SK-N-SH (cell line): ENCODE results near the gene MAN1A1. TPM values are rescaled to one million over a fixed set of nuclear protein-coding genes. Genes with fewer than 3 reads are reported as not detected.

Experiments
- CTCF ChIA-PET: fragments of 300-600, 350-600 bp; formaldehyde crosslinking; extraction: SDS; loops from one replicate; lab custom pipeline; 2021; lab: Yijun Ruan, JAX
- POLR2A ChIA-PET: fragments of 350-600 bp; sonication (Branson Sonifier 250); formaldehyde crosslinking; extraction: SDS; loops from one replicate; lab custom pipeline; 2020; ENCODE audit warnings: antibody characterized with exemption, inconsistent platforms; lab: Yijun Ruan, JAX
- DNase-seq: peaks from one replicate; pipeline ENCODE4 v3.0.0; 2012
- H2AFZ ChIP-seq: fragments of 200-600 bp; sonication (generic); 2 replicates; pipeline ENCODE4 v1.8.1; 2016; ENCODE audit warnings: antibody characterized with exemption, mild to moderate bottlenecking, low read depth
- H3F3A ChIP-seq: fragments of 200-600 bp; sonication (generic); replicated peaks from 2 replicates; pipeline ENCODE3; 2016; ENCODE audit warnings: antibody characterized with exemption, mild to moderate bottlenecking; ENCODE audit not compliant: insufficient read depth
- H3K27ac ChIP-seq, 2 experiments: fragments of 200-500 bp in 1 of 2; fragments of 200-600 bp in 1 of 2; sonication (Bioruptor generic) in 1 of 2; sonication (generic), shearing (Covaris generic) in 1 of 2; 2 replicates each; pipeline versions ENCODE4 v1.5.1 to v1.6.1; 2014 to 2016; ENCODE audit warnings: low read depth in 2 of 2, inconsistent platforms in 1 of 2, low read length in 1 of 2, mild to moderate bottlenecking in 1 of 2, mixed read lengths in 1 of 2
- H3K27me3 ChIP-seq: fragments of 200-600 bp; sonication (generic), shearing (Covaris generic); 2 replicates; pipeline ENCODE4 v1.6.1; 2016; ENCODE audit warnings: mixed run types; ENCODE audit not compliant: insufficient read depth
- H3K36me3 ChIP-seq, 2 experiments: fragments of 200-500 bp in 1 of 2; fragments of 200-600 bp in 1 of 2; sonication (Bioruptor generic) in 1 of 2; sonication (generic) in 1 of 2; replicated peaks in 1 of 2; 2 replicates each; pipeline versions ENCODE3 to v1.5.1; 2014 to 2016; ENCODE audit warnings: low read length in 1 of 2, mild to moderate bottlenecking in 1 of 2; ENCODE audit not compliant: insufficient read depth in 2 of 2, control insufficient read depth in 1 of 2
- H3K4me1 ChIP-seq, 2 experiments: fragments of 200-500 bp in 1 of 2; fragments of 200-600 bp in 1 of 2; sonication (Bioruptor generic) in 1 of 2; sonication (generic), shearing (Covaris generic) in 1 of 2; 2 replicates each; pipeline versions ENCODE4 v1.5.1 to v1.6.1; 2014 to 2016; ENCODE audit warnings: low read depth in 1 of 2, low read length in 1 of 2, mixed run types in 1 of 2; ENCODE audit not compliant: insufficient read depth in 2 of 2, control insufficient read depth in 1 of 2
- H3K4me2 ChIP-seq: fragments of 200-600 bp; sonication (generic), shearing (Covaris generic); 2 replicates; pipeline ENCODE4 v1.6.1; 2017; ENCODE audit warnings: mixed run types
- H3K4me3 ChIP-seq, 2 experiments: fragments of 200-500 bp in 1 of 2; fragments of 200-600 bp in 1 of 2; sonication (Bioruptor generic) in 1 of 2; sonication (generic), shearing (Covaris generic) in 1 of 2; 2 replicates each; pipeline versions ENCODE4 v1.5.1 to v1.8.1; 2014 to 2016; ENCODE audit warnings: low read depth in 2 of 2, inconsistent platforms in 1 of 2, low read length in 1 of 2, mild to moderate bottlenecking in 1 of 2, mixed read lengths in 1 of 2, moderate library complexity in 1 of 2
- H3K79me2 ChIP-seq: fragments of 200-600 bp; sonication (generic); 2 replicates; pipeline ENCODE4 v1.8.1; 2017; ENCODE audit warnings: mild to moderate bottlenecking; ENCODE audit not compliant: insufficient read depth
- H3K9ac ChIP-seq: fragments of 200-600 bp; sonication (generic); 2 replicates; pipeline ENCODE4 v1.6.1; 2017; ENCODE audit warnings: mixed run types
- H3K9me2 ChIP-seq: fragments of 200-600 bp; sonication (generic); 2 replicates; pipeline ENCODE4 v1.6.1; 2017; ENCODE audit warnings: mixed run types
- H3K9me3 ChIP-seq: fragments of 200-600 bp; sonication (generic); 2 replicates; pipeline ENCODE4 v1.6.1; 2017; ENCODE audit warnings: mixed run types, mild to moderate bottlenecking, moderate library complexity
- H4K20me1 ChIP-seq: fragments of 200-600 bp; sonication (generic); 2 replicates; pipeline ENCODE4 v1.6.1; 2017; ENCODE audit warnings: mild to moderate bottlenecking, mixed run types; ENCODE audit not compliant: insufficient read depth
- EP300 ChIP-seq, 2 experiments: IDR thresholded peaks; 2 replicates each; pipeline versions ENCODE4 v1.4.0 to v1.6.1; 2012; ENCODE audit warnings: borderline replicate concordance in 1 of 2, low read depth in 1 of 2, low read length in 1 of 2
- EZH2phosphoT487 ChIP-seq: fragments of 200-600 bp; sonication (generic); IDR thresholded peaks from 2 replicates; pipeline ENCODE4 v1.6.1; 2017; ENCODE audit warnings: low read depth, mixed run types, mild to moderate bottlenecking, antibody characterized with exemption, moderate library complexity, borderline replicate concordance
- FOSL2 ChIP-seq: IDR thresholded peaks from 2 replicates; pipeline ENCODE4 v1.4.0; 2012; ENCODE audit warnings: low read depth, mild to moderate bottlenecking, moderate library complexity, borderline replicate concordance
- JUND ChIP-seq: IDR thresholded peaks from 2 replicates; pipeline ENCODE4 v1.4.0; 2012
- MEF2A ChIP-seq: IDR thresholded peaks from 2 replicates; pipeline ENCODE4 v1.4.0; 2012; ENCODE audit warnings: low read depth, borderline replicate concordance
- MXI1 ChIP-seq: IDR thresholded peaks from 2 replicates; pipeline ENCODE4 v1.6.1; 2012; ENCODE audit warnings: mild to moderate bottlenecking, low read depth, low read length, improper control_type of control experiment
- NFIC ChIP-seq: IDR thresholded peaks from 2 replicates; pipeline ENCODE4 v1.4.0; 2012; ENCODE audit warnings: borderline replicate concordance
- POLR2AphosphoS5 ChIP-seq: IDR thresholded peaks from 2 replicates; pipeline ENCODE4 v1.6.1; 2012; ENCODE audit warnings: low read depth, low read length
- RFX5 ChIP-seq: IDR thresholded peaks from 2 replicates; pipeline ENCODE4 v1.6.1; 2012; ENCODE audit warnings: mild to moderate bottlenecking, improper control_type of control experiment, low read length
- RXRA ChIP-seq: IDR thresholded peaks from 2 replicates; pipeline ENCODE4 v1.4.0; 2012; ENCODE audit warnings: low read depth, mild to moderate bottlenecking, borderline replicate concordance
- TCF12 ChIP-seq: IDR thresholded peaks from 2 replicates; pipeline ENCODE4 v1.4.0; 2012
- TEAD4 ChIP-seq: IDR thresholded peaks from 2 replicates; pipeline ENCODE4 v1.4.0; 2012; ENCODE audit warnings: mild to moderate bottlenecking, borderline replicate concordance; ENCODE audit not compliant: insufficient read depth
- USF1 ChIP-seq: IDR thresholded peaks from 2 replicates; pipeline ENCODE4 v1.4.0; 2012; ENCODE audit warnings: low read depth, borderline replicate concordance
- USF2 ChIP-seq: fragments of 150-350 bp; IDR thresholded peaks from 2 replicates; pipeline ENCODE4 v1.6.1; 2017; ENCODE audit warnings: antibody characterized with exemption, low read length, low read depth, borderline replicate concordance
- YY1 ChIP-seq: IDR thresholded peaks from 2 replicates; pipeline ENCODE4 v1.4.0; 2012; ENCODE audit warnings: low read depth, mild to moderate bottlenecking
- whole genome bisulfite sequencing: methylation state at CpG from one replicate; pipeline ENCODE4 v1.1.6; 2017; ENCODE audit warnings: low lambda C conversion rate; 5-methylcytosine and 5-hydroxymethylcytosine counted together
- polyA plus RNA-seq, 3 experiments: library from polyadenylated mRNA; depleted of rRNA; stranded (reverse); fragments of >200 nt; gene quantifications; 2 replicates each; pipeline ENCODE4 v1.2.3, GENCODE V29; 2012
- TF ChIP-seq, protein P1 (sequence below): IDR thresholded peaks from 2 replicates; pipeline ENCODE4; 2012

The MAN1A1 gene
- polyA plus RNA-seq, 1 of the 3 experiments (the other 2 are of a cell fraction) = 28.0 TPM

DNA sequence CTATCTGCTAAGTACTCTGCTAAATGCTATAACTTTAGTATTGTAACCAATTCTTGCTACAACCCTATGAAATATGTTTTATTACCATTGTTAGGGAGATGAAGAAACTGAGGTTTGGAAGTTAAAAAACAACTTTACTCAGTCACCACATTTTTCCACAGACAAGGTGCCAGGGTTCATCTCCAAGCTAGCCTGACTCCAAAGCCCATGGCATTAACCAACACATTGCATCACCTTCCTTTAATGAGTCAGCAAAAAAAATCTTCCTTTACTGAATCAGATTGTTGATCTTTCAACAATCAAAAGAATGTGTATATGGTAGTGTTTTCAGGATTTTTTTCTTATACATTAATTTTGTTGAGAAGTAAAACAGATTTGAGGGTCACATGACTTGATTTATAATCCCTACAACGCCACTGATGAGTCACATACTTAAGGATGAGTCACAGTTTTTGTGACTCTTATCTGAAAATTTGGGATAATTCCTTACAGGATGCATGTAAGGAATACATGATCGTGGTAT, 41.5 kb downstream of the MAN1A1 start:
- CTCF ChIA-PET = interaction anchor here (1.2 to 1.5 kb wide), 2 partner anchors 20 to 26 kb away, joined by 3 to 4 read pairs; no protein-coding TSS in a partner anchor
- no peak overlapping the region; the same call in 1 of the 2 replicates for H3K4me2 ChIP-seq
- peaks cover 24 to 25% of the 10 kb centered on the region in 2 experiments for H3K36me3 ChIP-seq
- no peaks in the 10 kb centered on the region for H4K20me1 ChIP-seq
- no peak overlapping the region for H3K4me3 ChIP-seq
- no peak overlapping the region for H3K9ac ChIP-seq
- TF ChIP-seq MEF2A (0 out of 2 replicates have a peak, but pooled peaks have one; percentile 0), EP300 (IDR thresholded peaks at IDR 0.05; ENCODE audit: borderline replicate concordance in 1 of 2, low read depth in 1 of 2, low read length in 1 of 2) (peak in 1 of 2 experiments; percentile 65; a peak in 1 of 4 replicates), YY1 (0 out of 2 replicates have a peak, but pooled peaks have one; percentile 31), MXI1 (no peak), NFIC (peak; percentile 33; the same call in 1 of the 2 replicates), POLR2AphosphoS5 (no peak), JUND (peak; percentile 92), EZH2phosphoT487 (no peak), USF1 (peak; percentile 80), FOSL2 (peak; percentile 95), USF2 (no peak), RFX5 (no peak), TEAD4 (peak; percentile 71; the same call in 1 of the 2 replicates), TCF12 (peak; percentile 84), RXRA (peak; percentile 43; the same call in 1 of the 2 replicates)
- TF ChIP-seq, protein P1, sequence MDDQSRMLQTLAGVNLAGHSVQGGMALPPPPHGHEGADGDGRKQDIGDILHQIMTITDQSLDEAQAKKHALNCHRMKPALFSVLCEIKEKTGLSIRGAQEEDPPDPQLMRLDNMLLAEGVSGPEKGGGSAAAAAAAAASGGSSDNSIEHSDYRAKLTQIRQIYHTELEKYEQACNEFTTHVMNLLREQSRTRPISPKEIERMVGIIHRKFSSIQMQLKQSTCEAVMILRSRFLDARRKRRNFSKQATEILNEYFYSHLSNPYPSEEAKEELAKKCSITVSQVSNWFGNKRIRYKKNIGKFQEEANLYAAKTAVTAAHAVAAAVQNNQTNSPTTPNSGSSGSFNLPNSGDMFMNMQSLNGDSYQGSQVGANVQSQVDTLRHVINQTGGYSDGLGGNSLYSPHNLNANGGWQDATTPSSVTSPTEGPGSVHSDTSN = peak; percentile 81
- POLR2A ChIA-PET = no interaction called here
- peaks cover 30% of the 10 kb centered on the region for H3F3A ChIP-seq
- no peaks in the 10 kb centered on the region for H3K27me3 ChIP-seq
- H3K9me3 ChIP-seq = no peaks in the 10 kb centered on the region
- H3K79me2 ChIP-seq = no peaks in the 10 kb centered on the region; the same call in 1 of the 2 replicates
- H3K4me1 ChIP-seq = peaks cover 11 to 18% of the 10 kb centered on the region in 2 experiments; a peak in 3 of 4 replicates
- 11% methylated on average over 2 of the region's 2 CpGs for WGBS
- H3K27ac ChIP-seq = peak overlapping the region; percentile 60 to 68
- no peak for DNase-seq
- no peaks in the 10 kb centered on the region for H3K9me2 ChIP-seq
- H2AFZ ChIP-seq = no peak overlapping the region
